GM19023 (cell line): Measurements from ENCODE around the gene AMN.

Source experiments
- ATAC-seq: cut with Tn5 transposase; IDR thresholded peaks from one replicate; pipeline ENCODE4 v1.9.1; 2021; ENCODE audit warnings: mild to moderate bottlenecking, moderate library complexity; ENCODE audit not compliant: unreplicated experiment

The AMN gene

DNA sequence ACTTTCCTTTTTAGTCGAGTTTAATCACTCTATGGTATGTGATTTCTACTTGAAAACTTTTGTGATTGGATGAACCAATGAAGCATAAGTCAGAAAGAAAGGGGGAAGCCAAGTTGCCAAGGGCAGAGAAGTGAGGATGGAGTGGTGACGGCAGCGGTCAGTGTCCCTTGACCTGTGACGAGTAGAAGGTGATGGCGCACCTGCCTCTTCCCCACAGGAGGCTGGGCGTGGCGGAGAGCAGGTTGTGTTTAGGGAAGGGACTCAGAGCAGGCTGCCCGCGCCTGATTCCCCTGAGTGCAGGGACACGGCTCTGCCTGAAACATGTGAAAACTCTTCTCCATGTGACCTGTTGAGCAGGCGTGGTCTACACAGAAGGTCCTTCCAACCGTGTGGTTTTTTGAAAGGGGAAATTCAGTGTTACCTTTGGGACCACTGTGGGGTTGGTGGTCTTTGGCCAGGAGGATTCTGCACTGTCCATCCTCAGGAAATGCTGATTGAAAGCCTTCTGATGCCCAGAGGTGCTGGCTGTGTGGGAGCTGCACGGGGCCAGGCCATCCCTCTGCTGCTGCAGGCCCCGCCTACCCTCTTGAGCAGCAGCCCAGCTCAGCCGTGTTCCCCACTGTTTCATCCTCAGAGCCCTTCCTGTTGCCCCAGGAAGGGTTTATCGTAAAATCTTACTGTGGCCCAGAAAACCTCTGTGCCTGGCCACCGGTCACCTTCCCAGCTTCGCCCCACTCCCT, 23.5 kb upstream of the AMN start:
- no peak for ATAC-seq

- no peak for ATAC-seq
These were observed 23.0 kb upstream of the AMN start for GRCh38 chr14:102899516-102899900.

- peak; percentile 56 for ATAC-seq
These were observed 21.6 kb upstream of the AMN start for GRCh38 chr14:102900631-102901571.

GRCh38 chr14:102901633-102902032, 20.8 kb upstream of the AMN start:
- peak; percentile 71 for ATAC-seq

GRCh38 chr14:102902086-102902485, 20.4 kb upstream of the AMN start:
- peak; percentile 9 for ATAC-seq

- ATAC-seq: no peak
These were observed 19.8 kb upstream of the AMN start for GRCh38 chr14:102902523-102903247.

DNA sequence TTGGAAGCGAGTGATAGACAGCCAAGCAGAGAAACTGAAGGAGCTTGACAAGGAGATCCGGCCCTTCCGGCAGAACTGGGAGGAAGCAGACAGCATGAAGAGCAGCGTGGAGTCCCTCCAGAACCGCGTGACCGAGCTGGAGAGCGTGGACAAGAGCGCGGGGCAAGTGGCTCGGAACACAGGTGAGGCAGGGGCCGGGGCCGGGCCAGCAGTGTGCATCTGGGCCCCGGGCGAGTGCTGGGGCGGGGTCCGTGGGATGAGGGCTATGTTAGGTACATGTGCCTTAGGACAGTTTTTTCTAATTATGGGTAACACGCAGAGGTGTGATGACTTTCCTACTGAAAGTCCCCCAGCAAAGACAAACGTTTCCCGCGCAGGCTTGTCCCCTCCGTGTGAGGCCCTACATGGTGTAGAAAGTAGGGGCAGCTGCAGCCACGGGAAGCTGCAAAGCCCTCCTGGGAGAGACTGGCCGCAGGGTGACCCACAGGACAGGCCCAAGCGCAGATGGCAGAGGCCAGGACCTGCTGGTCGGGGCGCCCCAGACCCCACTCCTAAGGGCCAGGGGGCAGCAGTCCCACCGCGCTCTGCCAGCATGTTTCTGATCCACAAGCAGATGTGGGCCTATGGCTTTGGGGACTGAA, 19.1 kb upstream of the AMN start:
- no peak for ATAC-seq

GRCh38 chr14:102903889-102904512, 18.5 kb upstream of the AMN start:
- ATAC-seq: no peak

GRCh38 chr14:102905116-102906108, 17.1 kb upstream of the AMN start:
- no peak for ATAC-seq

DNA sequence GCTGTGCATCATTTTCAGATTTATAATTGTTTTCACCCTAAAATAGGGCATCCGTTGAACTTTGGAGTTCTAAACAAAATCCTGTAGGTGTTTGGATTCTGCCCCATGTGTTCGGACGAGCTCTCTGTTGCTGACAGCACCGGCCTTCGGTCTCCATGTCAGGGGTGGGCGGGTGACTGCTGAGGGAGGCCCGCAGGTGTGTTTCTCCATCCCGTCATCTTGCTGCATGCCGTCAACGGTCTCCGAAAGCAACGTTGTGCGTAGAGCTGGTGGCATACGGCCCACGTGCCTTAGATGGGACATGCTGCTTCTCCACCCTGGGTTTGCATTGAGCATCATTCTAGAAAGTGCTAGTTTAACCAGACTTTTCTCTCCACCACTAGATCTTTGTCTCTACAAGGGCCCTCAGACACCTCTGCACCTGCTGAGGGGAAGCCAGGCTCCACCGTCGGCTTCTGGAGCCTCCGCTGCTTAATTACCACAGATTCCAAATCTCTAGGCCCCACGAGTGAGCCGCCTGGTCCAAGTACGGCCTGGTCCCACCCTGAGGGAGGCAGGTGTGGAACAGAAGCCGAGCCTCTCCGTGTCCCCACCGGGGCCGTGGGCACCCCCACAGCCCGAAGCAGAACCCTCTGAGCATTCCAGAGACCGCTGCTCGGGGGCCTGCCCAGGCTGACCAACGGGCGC, 15.7 kb upstream of the AMN start:
- no peak for ATAC-seq

- ATAC-seq: no peak
These were observed 15.1 kb upstream of the AMN start for GRCh38 chr14:102907303-102907844.

GRCh38 chr14:102907980-102908730, 14.3 kb upstream of the AMN start:
- no peak for ATAC-seq

DNA sequence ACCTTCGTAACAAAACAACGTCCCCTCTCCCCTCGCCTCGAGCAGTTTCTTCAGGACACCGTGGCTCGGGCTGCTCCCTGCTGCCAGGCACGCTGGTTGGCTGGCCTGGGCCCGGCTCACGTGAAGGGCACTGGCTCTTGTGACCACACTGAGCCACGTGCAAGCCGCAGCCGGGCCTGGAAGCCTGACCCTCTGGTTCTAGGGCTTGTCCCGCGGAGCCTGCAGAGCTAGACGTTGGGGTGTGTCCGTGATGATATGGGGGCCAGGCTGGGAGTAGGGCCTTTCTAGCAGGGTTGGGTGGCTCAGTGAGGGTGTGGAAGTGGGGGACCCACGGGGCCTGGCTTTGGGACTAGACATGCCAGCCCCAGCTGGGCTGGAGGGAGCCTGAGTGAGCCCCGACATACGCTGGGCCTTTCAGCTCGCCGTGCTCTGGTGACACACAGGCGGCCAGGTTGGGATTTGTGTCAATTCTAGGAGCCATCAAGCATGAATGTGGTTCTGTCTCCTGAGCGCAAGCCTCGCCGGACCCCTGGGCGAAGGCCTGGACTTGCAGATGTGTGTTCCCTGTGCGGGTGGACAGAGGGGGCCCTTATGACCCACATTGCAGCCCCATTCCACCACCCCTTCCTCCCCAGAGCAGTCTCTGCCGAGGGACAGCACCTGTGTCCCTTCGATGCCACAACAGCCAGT, 13.6 kb upstream of the AMN start:
- ATAC-seq: no peak

DNA sequence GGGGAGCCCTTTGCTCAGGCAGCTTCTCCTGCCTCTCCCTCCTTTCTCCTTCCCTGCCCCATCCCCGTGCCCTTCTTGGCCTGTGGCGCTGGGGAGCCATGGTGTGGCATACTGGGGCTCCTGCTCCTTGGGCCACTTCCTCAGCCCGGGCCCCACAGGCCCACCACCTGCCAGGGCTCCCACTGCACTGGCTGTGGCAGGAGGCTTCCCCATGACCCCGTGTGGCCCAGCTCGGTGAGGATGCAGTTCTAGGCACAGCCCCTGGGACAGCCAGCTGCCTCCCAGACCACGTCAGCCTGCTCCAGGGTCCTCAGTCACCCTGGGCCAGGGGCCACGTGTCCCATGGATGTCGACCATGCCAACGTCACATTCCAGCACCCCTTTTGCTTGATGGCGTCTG, 13.0 kb upstream of the AMN start:
- no peak for ATAC-seq

DNA sequence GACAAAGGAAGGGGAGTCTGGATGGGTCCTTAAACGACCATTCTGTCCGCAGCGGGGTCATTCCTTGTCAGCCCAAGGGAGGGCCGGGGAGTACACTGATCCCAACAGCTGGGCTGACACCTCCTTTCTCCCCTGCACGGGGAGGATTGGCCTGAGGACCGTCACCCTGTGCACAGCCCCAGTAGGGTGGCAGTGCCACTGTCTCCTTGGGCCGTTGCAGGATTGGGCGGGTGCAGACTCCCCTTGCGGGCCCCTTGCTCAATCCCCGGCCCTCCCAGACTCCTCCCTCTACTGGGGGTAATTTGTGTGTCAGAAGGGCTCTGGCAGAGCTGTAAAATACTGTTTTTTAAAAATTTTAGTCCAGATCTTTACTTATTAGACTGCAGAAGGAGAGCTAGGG, 12.6 kb upstream of the AMN start:
- no peak for ATAC-seq

- no peak for ATAC-seq
These were observed 12.0 kb upstream of the AMN start for GRCh38 chr14:102910442-102910841.

DNA sequence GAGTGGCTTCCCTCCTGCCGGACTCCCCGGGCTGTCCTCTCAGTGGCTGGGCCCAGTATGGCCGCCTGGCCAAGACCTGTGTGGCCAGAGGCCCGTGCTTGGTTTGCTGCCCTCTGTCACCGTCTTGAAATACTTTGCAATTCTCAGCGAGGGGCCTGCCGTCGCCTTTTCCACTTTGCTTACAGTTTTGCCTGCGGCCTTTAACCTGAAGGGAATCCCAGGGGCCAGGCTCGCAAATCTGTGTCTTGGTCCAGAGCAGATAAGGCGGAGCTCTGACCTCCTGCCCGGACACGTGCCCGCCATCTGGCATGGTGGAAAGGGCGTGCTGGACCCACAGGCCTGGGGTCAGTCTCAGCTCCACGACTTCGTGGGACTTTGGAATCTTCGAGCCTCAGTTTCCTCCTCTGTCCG, 10.9 kb upstream of the AMN start:
- ATAC-seq: no peak
